NAMALWA (cell line): ENCODE data around the gene MARCHF10.
"Not testable (repeated sequence)": the region's sequence is repeated elsewhere in the genome, so short reads cannot be mapped to it uniquely, and the experiment has no call there.

Source experiments
- DNase-seq: peaks from one replicate; pipeline ENCODE4 v3.0.0-alpha.2; 2015; ENCODE audit warnings: low spot score

MARCHF10 gene

GRCh38 chr17:62696726-62697490 is 111.2 kb downstream of the MARCHF10 start:
- DNase-seq = no peak

- DNase-seq = no peak
Measured at GRCh38 chr17:62696256-62696655, 111.9 kb downstream of the MARCHF10 start.

GRCh38 chr17:62695093-62695738 is 112.9 kb downstream of the MARCHF10 start:
- not testable (repeated sequence) for DNase-seq

GRCh38 chr17:62693616-62694409 is 114.3 kb downstream of the MARCHF10 start:
- DNase-seq = peak; percentile 37

- DNase-seq = peak; percentile 17
Measured at GRCh38 chr17:62692721-62693431, 115.2 kb downstream of the MARCHF10 start.

GRCh38 chr17:62692159-62692651 is 115.9 kb downstream of the MARCHF10 start:
- no peak for DNase-seq

GRCh38 chr17:62691589-62691915 is 116.6 kb downstream of the MARCHF10 start:
- DNase-seq = not testable (repeated sequence)

- no peak for DNase-seq
Measured at GRCh38 chr17:62690168-62690897, 117.8 kb downstream of the MARCHF10 start.

GRCh38 chr17:62689441-62690167 is 118.5 kb downstream of the MARCHF10 start:
- no peak for DNase-seq

- no peak for DNase-seq
Measured at GRCh38 chr17:62688398-62689160, 119.5 kb downstream of the MARCHF10 start.

- DNase-seq = no peak
Measured at GRCh38 chr17:62687997-62688396, 120.1 kb downstream of the MARCHF10 start.

GRCh38 chr17:62684179-62684578 is 123.9 kb downstream of the MARCHF10 start:
- DNase-seq = no peak

- no peak for DNase-seq
Measured at GRCh38 chr17:62681939-62682381, 126.2 kb downstream of the MARCHF10 start.

- no peak for DNase-seq
Measured at GRCh38 chr17:62681061-62681938, 126.8 kb downstream of the MARCHF10 start.

- no peak for DNase-seq
Measured at GRCh38 chr17:62680541-62681052, 127.5 kb downstream of the MARCHF10 start.

GRCh38 chr17:62679866-62680377 is 128.2 kb downstream of the MARCHF10 start:
- DNase-seq = no peak

- DNase-seq = no peak
Measured at GRCh38 chr17:62678214-62678919, 129.7 kb downstream of the MARCHF10 start.
